Spleen (tissue), 7 donors: Measurements from ENCODE around the gene ACADM.

Experiments
- CTCF ChIP-seq, 11 experiments: fragments of 200-600 bp in 7 of 11; fragments of 450-650 bp in 4 of 11; sonication (generic) in 4 of 11; IDR thresholded peaks in 8 of 11; conservative IDR thresholded peaks in 3 of 11; 1 replicate in 7 of 11; 2 replicates in 4 of 11; pipeline versions ENCODE4 v1.4.0 to v1.8.0; 2016 to 2021; ENCODE audit warnings: antibody characterized with exemption in 11 of 11, inconsistent platforms in 4 of 11, mild to moderate bottlenecking in 1 of 11
- POLR2A ChIP-seq, 3 donors: fragments of 450-650 bp; IDR thresholded peaks; one replicate each; pipeline ENCODE4 v1.5.1; 2017; ENCODE audit warnings: antibody characterized with exemption in 3 of 3, mild to moderate bottlenecking in 1 of 3
- POLR2AphosphoS5 ChIP-seq, 3 donors: sonication (generic); formaldehyde crosslinking; IDR thresholded peaks; one replicate each; pipeline ENCODE4 v1.5.1; 2017; ENCODE audit warnings: antibody characterized with exemption in 3 of 3
- donor health status: DM: no; HTN: no; CAD: no; lungs with moderate emphysema.
- donor health status: DM: no; HTN: no; CAD: no.
- donor health status: DM: no; HTN: no; CAD: no.

DNA sequence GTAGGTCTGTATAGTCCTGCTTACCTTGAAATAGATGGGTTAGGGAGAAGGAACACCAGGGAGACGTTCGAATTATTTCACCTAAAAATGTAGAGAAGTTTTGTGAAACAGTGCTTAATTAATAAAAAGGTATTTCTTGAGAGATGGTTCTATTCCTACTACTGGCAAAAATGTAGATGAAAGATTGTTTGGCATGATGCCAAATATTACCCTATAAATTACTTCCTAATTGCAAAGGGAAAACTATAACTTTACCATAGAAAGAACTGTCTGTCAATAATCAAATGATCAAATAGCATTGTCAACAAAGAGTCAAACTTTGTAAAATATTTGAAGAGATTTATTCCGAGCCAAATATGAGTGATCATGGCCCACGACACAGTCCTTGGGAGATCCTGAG, 4.2 kb upstream of the ACADM start:
- TF ChIP-seq POLR2A (IDR thresholded peaks at IDR 0.05) (no peak), CTCF (IDR thresholded peaks at IDR 0.05 in 8 of 11, conservative IDR thresholded peaks at IDR 0.05 in 3 of 11) (no peak), POLR2AphosphoS5 (IDR thresholded peaks at IDR 0.05) (no peak)
